OCI-LY1 (cell line): Measurements from ENCODE around the gene CC2D1A.

Experiments
- EZH2 ChIP-seq: fragments of 200-600 bp; sonication (generic), shearing (Covaris generic); IDR thresholded peaks from 2 replicates; pipeline ENCODE4 v1.8.0; 2017; ENCODE audit warnings: borderline replicate concordance, mixed run types, mild to moderate bottlenecking, antibody characterized with exemption, low read length, moderate library complexity, mixed read lengths
- TF ChIP-seq, protein P1 (sequence below): fragments of 200-600 bp; sonication (generic), shearing (Covaris generic); IDR thresholded peaks from 2 replicates; pipeline ENCODE4 v1.5.1; 2017; ENCODE audit warnings: mild to moderate bottlenecking, antibody characterized with exemption, low read length, moderate library complexity, mixed read lengths

GRCh38 chr19:13890136-13890535, 15.9 kb upstream of the CC2D1A start:
- no peak for TF ChIP-seq EZH2
- TF ChIP-seq, protein P1, sequence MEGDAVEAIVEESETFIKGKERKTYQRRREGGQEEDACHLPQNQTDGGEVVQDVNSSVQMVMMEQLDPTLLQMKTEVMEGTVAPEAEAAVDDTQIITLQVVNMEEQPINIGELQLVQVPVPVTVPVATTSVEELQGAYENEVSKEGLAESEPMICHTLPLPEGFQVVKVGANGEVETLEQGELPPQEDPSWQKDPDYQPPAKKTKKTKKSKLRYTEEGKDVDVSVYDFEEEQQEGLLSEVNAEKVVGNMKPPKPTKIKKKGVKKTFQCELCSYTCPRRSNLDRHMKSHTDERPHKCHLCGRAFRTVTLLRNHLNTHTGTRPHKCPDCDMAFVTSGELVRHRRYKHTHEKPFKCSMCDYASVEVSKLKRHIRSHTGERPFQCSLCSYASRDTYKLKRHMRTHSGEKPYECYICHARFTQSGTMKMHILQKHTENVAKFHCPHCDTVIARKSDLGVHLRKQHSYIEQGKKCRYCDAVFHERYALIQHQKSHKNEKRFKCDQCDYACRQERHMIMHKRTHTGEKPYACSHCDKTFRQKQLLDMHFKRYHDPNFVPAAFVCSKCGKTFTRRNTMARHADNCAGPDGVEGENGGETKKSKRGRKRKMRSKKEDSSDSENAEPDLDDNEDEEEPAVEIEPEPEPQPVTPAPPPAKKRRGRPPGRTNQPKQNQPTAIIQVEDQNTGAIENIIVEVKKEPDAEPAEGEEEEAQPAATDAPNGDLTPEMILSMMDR: no peak
